DMS153 (cell line): ENCODE results near the gene GPRIN1.

Source experiments
- DNase-seq: peaks from one replicate; lab custom pipeline; 2025; lab: John Stamatoyannopoulos, UW

GPRIN1 gene

GRCh38 chr5:176643491-176644219 lies 33.7 kb upstream of the GPRIN1 start:
- DNase-seq, result no peak

DNA sequence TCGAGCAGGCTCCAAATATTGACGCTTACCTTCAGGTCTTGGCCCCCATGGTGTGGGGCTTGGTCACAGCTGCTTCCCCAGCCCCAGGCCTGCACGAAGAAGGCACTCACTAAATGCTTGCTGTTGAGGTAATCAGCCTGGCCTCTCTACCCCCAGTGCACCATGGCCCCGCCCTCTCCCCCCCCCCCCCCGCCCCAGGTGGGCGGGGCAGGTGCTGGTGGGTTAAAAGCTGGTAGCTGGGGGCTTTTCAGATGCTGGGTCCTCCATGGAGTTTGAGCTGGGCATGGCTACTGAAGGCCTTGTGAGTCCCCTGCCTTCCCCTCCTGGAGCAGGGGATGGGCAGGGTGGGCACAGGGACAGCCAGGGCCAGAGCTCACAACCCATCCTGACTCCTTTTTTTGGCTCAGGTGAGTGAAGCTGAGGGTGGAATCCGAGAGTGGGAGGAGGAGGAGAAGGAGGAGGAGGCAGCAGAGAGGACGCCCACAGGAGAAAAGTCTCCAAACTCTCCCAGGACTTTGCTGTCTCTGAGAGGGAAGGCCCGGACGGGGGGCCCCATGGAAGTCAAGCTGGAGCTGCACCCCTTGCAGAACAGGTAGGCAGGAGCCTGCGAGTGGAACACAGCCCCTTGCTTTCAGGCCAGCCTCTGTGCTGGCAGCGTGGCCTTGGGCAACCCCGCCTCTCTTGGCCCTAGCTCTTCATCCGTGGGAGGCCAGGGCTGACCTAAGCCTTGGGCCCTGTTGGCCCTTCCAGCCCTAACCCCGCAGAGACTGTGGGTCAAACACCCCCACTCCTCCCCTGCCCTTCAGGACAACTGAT lies 32.9 kb upstream of the GPRIN1 start:
- DNase-seq, result no peak

- no peak for DNase-seq
These were observed 30.7 kb upstream of the GPRIN1 start for GRCh38 chr5:176640616-176641015.

DNA sequence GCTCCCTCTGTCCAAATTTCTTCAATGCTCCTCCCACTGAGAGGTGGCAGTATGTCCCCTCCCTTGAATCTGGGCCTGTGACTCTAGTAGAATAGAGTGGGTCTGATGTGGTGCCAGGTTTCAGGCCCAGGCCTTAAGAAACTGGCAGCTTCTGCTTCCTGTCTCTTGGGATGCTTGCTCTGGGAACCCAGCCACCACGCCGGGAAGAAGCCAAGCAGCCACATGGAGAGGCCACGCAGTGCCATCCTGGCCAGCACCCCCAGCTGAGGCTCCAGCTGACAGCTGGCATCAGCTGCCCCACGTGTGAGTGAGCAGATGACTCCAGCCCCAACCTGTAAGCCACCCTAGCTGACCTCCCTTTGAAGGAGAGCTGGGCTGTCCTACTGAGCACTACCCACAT lies 30.0 kb upstream of the GPRIN1 start:
- DNase-seq, result no peak

GRCh38 chr5:176639208-176639607 lies 29.3 kb upstream of the GPRIN1 start:
- no peak for DNase-seq

GRCh38 chr5:176638437-176638836 lies 28.5 kb upstream of the GPRIN1 start:
- DNase-seq, result no peak

GRCh38 chr5:176637556-176637955 lies 27.6 kb upstream of the GPRIN1 start:
- DNase-seq, result no peak

- DNase-seq, result no peak
These were observed 26.5 kb upstream of the GPRIN1 start for GRCh38 chr5:176636426-176636825.

GRCh38 chr5:176633598-176633997 lies 23.6 kb upstream of the GPRIN1 start:
- DNase-seq, result no peak

DNA sequence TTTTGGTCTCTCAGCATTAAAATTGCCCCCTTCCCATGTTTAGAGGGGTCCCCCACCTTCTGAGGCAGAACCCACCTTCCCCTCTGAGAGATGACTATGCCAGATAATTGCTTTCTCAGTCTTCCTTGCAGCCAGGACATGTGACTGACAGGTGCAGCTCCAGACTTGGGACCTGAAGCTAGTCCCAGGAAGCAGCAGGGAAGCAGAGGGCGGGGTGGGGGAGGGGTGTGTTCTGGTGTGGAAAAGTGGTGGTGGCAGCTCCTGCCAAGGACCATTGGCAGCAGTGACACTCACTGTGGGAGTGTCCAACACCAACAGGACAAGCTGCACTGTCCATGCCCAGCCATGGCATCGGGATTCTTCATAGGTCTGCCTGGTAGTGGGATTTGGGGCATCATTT lies 22.8 kb upstream of the GPRIN1 start:
- no peak for DNase-seq

DNA sequence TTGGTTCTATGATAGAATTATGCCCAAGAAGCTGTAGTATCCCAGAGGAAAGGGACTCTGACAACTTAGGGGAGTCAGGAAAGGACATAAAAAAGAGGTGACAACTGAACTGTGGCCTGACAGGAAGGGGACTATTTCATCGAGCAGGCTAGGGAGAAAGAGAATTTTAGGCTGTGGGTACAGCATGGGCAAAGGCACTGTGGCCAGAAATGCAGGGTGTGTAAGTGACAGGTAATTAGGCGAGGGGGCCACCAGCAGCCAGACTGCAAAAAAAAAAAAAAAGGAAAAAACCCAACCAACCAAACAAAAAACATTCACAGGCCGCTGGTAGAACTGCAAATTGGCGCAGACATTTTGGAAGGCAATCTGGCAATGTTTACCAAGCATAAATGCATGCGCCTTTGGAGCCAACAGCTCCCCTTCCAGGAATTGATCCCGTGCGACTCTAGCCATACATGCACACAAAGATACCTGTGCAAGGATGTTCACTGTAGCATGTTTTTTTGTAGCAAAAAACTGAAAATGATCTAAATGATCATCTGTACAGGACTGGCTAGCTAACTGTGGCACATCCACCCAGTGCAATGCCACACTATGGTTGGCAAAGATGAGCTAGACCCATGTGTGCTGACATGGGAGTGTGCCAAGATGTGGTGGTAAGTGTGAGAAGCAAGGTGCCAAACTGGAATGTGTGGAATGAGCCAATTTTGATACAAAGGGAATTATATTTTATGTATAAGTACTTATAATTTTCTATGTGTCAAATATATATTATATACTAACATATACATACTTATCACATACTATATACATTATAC lies 21.6 kb upstream of the GPRIN1 start:
- no peak for DNase-seq

DNA sequence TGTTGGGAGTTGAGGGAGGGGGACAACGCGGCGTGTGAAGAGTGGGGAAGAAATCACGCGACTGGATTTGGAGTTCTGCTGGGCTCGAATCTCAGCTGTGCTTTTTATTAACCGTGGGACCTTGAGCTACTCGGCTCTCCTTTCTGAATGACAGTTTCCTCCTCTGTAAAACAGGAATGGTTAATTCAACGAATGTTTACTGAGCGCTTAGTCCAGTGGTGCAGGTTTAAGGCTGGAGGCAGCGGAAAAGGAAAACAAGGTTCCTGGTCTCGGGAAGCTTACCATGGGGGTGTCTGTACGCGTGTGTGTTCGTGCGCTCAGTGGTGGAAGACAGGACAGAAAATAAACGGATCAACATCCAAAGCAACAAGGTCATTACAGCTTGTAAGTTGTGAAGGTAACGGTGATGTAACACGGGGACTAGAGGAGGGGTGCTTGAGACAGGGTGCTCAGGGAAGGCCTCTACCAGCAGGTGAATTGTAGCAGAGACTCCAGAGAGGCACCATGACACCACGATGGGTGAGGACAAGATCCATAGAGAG lies 20.8 kb upstream of the GPRIN1 start:
- no peak for DNase-seq

DNA sequence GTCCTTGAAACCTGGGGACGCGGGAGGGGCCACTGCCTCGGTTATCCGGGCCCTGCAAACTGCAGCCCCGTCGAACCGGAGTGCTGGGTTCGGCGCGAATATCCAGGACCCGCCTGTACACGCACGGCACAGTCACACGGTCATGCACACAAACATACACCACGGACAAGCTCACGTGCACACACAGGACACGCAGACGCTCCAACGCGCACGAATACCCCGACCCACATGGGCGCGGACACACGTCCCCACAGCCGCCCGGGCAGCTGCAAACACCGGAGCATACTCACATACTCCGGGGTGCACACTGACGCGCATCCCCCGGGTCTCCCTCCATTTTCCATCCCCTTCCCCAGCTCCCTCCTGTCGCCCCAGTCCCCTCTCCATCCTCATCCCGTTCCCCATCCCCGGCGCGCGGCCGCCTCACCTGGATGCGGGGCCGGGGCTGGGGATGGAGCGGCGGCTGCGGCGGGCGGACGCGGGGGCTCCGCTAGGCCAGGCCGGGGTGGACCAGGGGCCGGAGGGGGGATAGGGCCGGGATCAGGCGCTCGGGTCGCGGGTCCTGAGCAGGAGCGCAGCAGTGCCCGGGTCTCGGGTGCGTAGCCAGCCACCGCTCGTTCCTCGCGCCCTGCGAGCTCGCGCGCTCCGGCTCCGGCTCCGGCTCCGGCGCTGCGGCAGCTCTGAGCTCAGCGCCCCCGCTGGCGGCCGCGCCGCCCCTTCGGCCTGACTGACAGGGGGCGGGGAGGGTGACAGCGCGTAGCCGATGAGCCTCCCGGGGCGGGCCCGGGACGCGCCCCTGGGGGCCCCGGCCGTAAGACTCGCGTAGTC lies 20.1 kb upstream of the GPRIN1 start, which contains the start of the genes EIF4E1B and SNCB:
TSS of gene EIF4E1B (plus strand) at position 823 of the 828 bp plus-strand sequence. CDS start 12,113 bp downstream, outside the sequence.
TSS of gene SNCB (minus strand) at position 682 of the 828 bp plus-strand sequence. CDS start 880 bp downstream, outside the sequence.
- DNase-seq, result no peak

DNA sequence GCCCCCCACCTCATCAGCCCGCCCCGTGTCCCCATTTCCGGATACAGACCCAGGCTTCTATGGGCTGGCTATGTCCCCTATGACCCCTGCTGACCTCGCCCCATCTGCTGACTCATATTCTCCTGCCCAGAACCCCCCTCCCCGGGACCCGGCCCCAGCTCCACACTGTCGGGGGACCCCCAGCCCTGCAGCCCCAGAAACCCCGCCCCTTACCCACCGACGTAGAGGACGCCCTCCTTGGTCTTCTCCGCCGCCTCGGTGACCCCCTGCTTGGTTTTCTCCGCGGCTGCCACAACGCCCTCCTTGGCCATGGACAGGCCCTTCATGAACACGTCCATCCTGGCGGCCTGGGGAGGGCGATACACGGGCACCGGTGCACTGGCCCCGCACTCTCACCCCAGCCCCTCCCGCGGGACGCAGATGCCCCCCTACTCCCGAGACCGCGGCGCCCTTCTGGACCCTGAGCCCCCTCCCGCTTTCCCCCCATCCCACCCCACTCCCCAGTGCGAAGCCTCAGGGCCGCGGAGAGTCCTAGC lies 19.4 kb upstream of the GPRIN1 start:
- no peak for DNase-seq

DNA sequence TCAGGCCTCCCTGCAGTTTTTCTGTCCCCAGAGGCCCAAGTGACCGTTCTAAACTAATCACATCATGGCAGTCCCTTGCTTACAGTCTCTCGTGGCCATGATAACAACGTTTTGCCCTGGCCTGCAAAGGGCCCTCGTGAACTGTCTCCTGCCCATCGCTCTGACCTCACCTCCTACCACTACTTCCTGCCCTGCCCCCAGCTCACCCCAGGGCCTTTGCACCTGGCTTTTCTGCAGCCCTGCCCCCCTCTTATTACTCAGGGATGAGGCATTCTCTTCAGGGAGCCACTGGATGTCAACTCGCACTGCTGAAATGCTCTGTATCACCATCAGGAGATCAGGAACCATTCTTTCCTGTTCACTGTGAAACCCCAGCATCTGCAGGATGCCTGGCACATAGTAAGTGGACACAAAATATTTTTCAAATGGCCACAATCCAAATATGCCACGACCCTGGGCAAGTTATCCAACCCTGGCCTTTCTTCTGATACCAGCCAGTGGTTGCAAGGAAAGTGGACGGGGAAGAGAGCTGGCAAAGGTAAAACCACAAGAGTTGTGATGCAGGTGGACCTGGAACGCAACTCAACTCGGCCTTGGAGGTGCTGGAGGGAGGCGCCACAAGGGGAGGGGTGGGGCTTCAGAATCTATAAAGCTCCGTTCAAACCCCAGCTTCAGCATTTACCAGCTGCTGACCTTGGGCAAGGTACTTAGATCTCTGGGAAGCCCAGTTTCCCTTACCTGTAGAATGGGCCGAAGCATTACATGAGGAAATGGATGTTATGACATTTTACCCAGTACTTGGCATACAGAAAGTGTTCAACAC lies 18.7 kb upstream of the GPRIN1 start:
- no peak for DNase-seq

DNA sequence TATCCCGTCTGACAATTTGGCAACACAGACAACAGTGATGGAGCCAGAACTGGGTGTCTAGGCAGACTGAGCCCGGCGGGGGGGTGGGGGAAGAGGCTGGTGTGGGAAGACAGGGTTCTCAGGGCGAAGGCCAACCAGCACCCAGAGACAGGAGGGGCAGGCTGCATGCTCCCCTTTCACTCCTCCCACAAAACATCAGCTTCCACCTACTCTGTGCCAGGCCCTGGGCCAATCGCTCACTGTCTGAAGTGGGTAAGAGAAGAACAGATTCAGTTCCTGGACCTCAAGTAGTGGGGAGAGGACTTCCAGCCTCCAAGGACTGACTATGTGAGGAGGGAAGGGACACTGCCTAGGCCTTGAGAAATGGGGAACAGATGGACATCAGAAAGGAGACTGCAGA lies 17.6 kb upstream of the GPRIN1 start:
- no peak for DNase-seq

- DNase-seq, result no peak
These were observed 16.9 kb upstream of the GPRIN1 start for GRCh38 chr5:176626876-176627236.

- DNase-seq, result no peak
These were observed 16.3 kb upstream of the GPRIN1 start for GRCh38 chr5:176625966-176626875.

DNA sequence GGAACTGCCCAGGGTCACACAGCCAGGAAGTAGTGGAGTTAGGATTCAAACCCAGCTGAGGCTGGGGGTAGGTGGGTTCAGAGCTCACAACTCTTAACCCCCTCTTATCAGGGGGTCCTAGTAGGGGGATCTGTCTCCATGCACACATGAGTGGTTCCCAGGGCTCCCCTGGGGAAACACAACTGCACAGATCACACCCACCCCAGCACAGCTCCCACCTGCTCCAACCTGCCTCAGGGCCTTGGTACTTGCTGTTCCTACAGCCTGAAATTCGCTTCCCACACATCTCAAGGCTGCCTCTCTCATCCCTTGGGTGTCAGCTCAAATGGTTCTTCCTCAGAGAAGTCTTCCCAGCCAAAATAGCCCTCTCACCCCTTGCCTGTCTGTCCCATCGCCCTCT lies 15.6 kb upstream of the GPRIN1 start:
- no peak for DNase-seq
